PC-3 (cell line): ENCODE results near the gene HOXC5.

ENCODE experiments used
- EZH2 ChIP-seq: fragments of 300-600 bp; sonication (generic); IDR thresholded peaks from one replicate; pipeline ENCODE4 v1.6.1; 2017; ENCODE audit warnings: antibody characterized with exemption, mild to moderate bottlenecking, low read length; ENCODE audit not compliant: unreplicated experiment
- TF ChIP-seq, protein P1 (sequence below): fragments of 300-600 bp; sonication (generic); conservative IDR thresholded peaks from 2 replicates; pipeline ENCODE4 v1.5.1; 2017; ENCODE audit warnings: antibody characterized with exemption, low read depth, mild to moderate bottlenecking, low read length

DNA sequence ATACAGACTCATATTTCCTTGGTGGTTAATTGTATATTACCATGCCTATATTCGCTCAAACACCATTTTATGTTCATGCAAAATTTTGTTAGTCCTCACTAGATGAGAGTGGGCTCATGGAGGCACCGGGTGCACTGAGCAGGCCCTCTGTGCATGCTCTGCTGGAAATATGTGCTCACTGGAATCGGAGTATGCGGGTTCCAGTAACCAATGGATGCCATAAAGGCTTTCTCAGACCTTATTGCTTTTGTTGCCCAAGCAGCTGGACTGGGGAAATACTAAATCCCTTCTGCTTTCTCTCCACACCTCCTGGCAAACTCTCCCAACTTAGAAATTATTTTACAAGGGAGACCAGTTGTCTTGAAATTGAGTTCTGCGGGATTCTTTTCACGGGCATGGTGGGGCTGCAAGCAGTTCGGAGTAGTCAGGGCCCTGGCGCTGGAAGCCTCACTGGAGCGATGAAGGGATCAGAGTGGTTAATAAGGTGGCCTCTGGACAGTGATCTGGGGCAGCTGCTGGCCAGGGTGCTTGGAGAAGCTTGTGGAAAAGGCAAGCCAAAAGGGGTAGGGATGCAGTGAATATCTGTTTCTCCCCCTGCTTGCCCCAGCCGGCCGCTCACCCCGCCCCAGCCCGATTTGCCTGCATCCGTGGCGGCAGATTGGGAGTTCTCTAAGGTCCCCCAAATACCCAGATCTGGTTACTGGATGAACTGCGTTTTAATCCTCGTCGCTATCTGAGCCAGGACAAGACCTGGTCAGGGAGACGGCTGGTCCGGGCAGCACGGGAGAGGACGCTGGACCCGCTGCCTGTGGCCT, 12.1 kb upstream of the HOXC5 start:
- no peak for TF ChIP-seq EZH2
- TF ChIP-seq, protein P1, sequence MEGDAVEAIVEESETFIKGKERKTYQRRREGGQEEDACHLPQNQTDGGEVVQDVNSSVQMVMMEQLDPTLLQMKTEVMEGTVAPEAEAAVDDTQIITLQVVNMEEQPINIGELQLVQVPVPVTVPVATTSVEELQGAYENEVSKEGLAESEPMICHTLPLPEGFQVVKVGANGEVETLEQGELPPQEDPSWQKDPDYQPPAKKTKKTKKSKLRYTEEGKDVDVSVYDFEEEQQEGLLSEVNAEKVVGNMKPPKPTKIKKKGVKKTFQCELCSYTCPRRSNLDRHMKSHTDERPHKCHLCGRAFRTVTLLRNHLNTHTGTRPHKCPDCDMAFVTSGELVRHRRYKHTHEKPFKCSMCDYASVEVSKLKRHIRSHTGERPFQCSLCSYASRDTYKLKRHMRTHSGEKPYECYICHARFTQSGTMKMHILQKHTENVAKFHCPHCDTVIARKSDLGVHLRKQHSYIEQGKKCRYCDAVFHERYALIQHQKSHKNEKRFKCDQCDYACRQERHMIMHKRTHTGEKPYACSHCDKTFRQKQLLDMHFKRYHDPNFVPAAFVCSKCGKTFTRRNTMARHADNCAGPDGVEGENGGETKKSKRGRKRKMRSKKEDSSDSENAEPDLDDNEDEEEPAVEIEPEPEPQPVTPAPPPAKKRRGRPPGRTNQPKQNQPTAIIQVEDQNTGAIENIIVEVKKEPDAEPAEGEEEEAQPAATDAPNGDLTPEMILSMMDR: no peak
